ENCODE data around the gene SLC22A23. TPM values are rescaled to one million over a fixed set of nuclear protein-coding genes. Genes with fewer than 3 reads are reported as not detected.

Gene SLC22A23
- total RNA-seq, 4 donors from 2014 or later: 6.2 to 10.8 (median 7.8) TPM

- no peak for TF ChIP-seq POLR2A (IDR thresholded peaks at IDR 0.05)
- TF ChIP-seq, protein P1, sequence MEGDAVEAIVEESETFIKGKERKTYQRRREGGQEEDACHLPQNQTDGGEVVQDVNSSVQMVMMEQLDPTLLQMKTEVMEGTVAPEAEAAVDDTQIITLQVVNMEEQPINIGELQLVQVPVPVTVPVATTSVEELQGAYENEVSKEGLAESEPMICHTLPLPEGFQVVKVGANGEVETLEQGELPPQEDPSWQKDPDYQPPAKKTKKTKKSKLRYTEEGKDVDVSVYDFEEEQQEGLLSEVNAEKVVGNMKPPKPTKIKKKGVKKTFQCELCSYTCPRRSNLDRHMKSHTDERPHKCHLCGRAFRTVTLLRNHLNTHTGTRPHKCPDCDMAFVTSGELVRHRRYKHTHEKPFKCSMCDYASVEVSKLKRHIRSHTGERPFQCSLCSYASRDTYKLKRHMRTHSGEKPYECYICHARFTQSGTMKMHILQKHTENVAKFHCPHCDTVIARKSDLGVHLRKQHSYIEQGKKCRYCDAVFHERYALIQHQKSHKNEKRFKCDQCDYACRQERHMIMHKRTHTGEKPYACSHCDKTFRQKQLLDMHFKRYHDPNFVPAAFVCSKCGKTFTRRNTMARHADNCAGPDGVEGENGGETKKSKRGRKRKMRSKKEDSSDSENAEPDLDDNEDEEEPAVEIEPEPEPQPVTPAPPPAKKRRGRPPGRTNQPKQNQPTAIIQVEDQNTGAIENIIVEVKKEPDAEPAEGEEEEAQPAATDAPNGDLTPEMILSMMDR (IDR thresholded peaks at IDR 0.05): no peak
- no peak for TF ChIP-seq POLR2AphosphoS5 (IDR thresholded peaks at IDR 0.05)
- no peak for TF ChIP-seq EP300 (IDR thresholded peaks at IDR 0.05)
- Histone ChIP-seq H3K27me3 (no peaks in the 10 kb centered on the region), H3K36me3 (no peaks in the 10 kb centered on the region), H3K27ac (no peak overlapping the region), H3K4me3 (no peak overlapping the region), H3K9me3 (no peaks in the 10 kb centered on the region), H3K4me1 (peaks cover 0 to 41% (median 4%) of the 10 kb centered on the region in 3 donors)
- no peak for ATAC-seq
- WGBS, 2 donors (ENCODE audit: low coverage in 1 of 2): 38 to 70% methylated on average over 5 to 8 of the region's 8 CpGs
These were observed 73.3 kb downstream of the SLC22A23 start for GRCh38 chr6:3383525-3383924.

- ATAC-seq: no peak
- peaks cover 0 to 49% (median 4%) of the 10 kb centered on the region in 3 donors for H3K4me1 ChIP-seq
These were observed 74.2 kb downstream of the SLC22A23 start for GRCh38 chr6:3382326-3383279.

DNA sequence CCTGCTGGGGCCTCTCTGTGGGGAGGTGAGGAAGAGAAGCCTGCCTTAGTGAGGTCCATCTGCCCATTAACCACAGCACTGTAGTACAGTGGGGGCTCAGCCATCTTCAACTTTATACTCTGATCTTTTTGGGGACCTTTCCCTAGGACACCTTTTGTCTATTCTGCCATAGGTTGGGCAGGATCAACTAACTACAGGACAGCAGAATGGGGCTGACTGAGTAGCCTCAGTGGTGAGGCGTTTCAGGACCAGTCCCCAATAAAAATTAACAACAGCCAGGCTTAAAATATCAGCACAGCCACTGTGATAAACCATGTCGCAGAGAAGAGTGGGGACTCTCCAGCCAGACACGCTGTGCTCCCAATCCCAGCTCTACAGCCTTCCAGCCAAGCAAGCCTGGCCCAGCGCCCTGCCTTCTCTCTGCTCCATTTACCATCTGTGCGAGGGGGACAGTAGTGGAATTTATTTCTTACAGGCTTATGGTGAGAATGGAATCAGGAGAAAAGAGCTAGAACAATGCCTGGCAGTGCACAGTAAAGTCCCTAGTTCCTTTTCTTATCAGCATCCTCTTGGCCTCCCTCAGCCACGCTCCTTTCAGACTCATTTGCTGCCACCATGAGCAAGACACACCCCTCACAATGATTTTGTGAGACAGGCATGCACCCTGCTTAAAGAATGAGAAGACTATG lies 75.5 kb downstream of the SLC22A23 start:
- no peak for ATAC-seq
- Histone ChIP-seq H3K27ac (peak overlapping the region in 2 of 4 donors; percentile 14 to 42), H3K9me3 (no peaks in the 10 kb centered on the region), H3K36me3 (no peaks in the 10 kb centered on the region), H3K4me1 (peaks cover 0 to 57% (median 4%) of the 10 kb centered on the region in 3 donors), H3K27me3 (no peaks in the 10 kb centered on the region), H3K4me3 (no peak overlapping the region)
- 64 to 80% methylated on average over 1 to 2 of the region's 6 CpGs for WGBS, 2 donors (ENCODE audit: low coverage in 1 of 2)
- TF ChIP-seq, protein P1 (IDR thresholded peaks at IDR 0.05): no peak
- TF ChIP-seq POLR2A (IDR thresholded peaks at IDR 0.05) (no peak), POLR2AphosphoS5 (IDR thresholded peaks at IDR 0.05) (no peak), EP300 (IDR thresholded peaks at IDR 0.05) (no peak)

More at GRCh38 chr6:3382326-3383279, 74.2 kb downstream of the SLC22A23 start:
- no peaks in the 10 kb centered on the region for H3K9me3 ChIP-seq
- whole genome bisulfite sequencing, 2 donors (ENCODE audit: low coverage in 1 of 2): 81 to 83% methylated on average over 8 of the region's 8 CpGs
- TF ChIP-seq POLR2A (IDR thresholded peaks at IDR 0.05): no peak
- TF ChIP-seq, protein P1 (IDR thresholded peaks at IDR 0.05): no peak
- no peak for TF ChIP-seq EP300 (IDR thresholded peaks at IDR 0.05)
- TF ChIP-seq POLR2AphosphoS5 (IDR thresholded peaks at IDR 0.05): no peak
- H3K4me3 ChIP-seq: no peak overlapping the region
- no peaks in the 10 kb centered on the region for H3K27me3 ChIP-seq
- H3K36me3 ChIP-seq: no peaks in the 10 kb centered on the region
- H3K27ac ChIP-seq: no peak overlapping the region

- Histone ChIP-seq H3K27me3 (no peaks in the 10 kb centered on the region), H3K4me1 (peaks cover 0 to 50% (median 0%) of the 10 kb centered on the region in 3 donors), H3K27ac (peak overlapping the region in 2 of 4 donors; percentile 14 to 42), H3K36me3 (no peaks in the 10 kb centered on the region), H3K4me3 (no peak overlapping the region), H3K9me3 (no peaks in the 10 kb centered on the region)
- ATAC-seq: no peak
- TF ChIP-seq, protein P1 (IDR thresholded peaks at IDR 0.05): no peak
- TF ChIP-seq EP300 (IDR thresholded peaks at IDR 0.05): no peak
- TF ChIP-seq POLR2AphosphoS5 (IDR thresholded peaks at IDR 0.05): no peak
- TF ChIP-seq POLR2A (IDR thresholded peaks at IDR 0.05): no peak
- 89 to 93% methylated on average over 7 to 11 of the region's 11 CpGs for WGBS, 2 donors (ENCODE audit: low coverage in 1 of 2)
These were observed 76.3 kb downstream of the SLC22A23 start for GRCh38 chr6:3380344-3381232.

Data from gastroesophageal sphincter (tissue), 4 donors.